NOMO-1 (cell line): ENCODE measurements around the gene PRKN.

Experiments used
- DNase-seq, 2 experiments: peaks; one replicate each; lab custom pipeline; 2025; ENCODE audit not compliant: unreplicated experiment in 2 of 2; lab: John Stamatoyannopoulos, UW

PRKN gene

DNA sequence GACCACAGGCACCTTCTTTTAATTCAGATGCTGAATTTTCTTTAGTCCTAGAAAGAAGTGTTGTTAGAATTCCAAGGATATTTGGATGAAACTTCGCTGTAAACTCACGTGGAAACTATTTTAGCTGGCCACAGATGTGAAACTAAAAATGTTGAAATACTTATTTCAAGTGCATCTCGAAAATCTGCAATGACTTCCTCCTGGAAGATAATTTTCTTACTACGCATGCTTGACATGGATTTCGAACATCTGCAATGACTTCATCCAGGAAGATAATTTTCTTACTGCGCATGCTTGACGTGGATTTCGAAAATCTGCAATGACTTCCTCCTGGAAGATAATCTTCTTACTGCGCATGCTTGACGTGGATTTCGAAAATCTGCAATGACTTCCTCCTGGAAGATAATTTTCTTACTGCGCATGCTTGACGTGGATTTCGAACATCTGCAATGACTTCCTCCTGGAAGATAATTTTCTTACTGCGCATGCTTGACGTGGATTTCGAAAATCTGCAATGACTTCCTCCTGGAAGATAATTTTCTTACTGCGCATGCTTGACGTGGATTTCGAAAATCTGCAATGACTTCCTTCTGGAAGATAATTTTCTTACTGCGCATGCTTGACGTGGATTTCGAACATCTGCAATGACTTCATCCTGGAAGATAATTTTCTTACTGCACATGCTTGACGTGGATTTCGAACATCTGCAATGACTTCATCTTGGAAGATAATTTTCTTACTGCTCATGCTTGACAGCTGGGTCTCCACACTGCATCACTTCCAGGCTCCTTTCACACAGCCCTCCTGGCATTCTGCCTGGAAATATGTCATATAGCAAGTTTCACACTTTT is 336.4 kb downstream of the PRKN start:
- peak in 1 of 2 experiments; percentile 0 for DNase-seq

DNA sequence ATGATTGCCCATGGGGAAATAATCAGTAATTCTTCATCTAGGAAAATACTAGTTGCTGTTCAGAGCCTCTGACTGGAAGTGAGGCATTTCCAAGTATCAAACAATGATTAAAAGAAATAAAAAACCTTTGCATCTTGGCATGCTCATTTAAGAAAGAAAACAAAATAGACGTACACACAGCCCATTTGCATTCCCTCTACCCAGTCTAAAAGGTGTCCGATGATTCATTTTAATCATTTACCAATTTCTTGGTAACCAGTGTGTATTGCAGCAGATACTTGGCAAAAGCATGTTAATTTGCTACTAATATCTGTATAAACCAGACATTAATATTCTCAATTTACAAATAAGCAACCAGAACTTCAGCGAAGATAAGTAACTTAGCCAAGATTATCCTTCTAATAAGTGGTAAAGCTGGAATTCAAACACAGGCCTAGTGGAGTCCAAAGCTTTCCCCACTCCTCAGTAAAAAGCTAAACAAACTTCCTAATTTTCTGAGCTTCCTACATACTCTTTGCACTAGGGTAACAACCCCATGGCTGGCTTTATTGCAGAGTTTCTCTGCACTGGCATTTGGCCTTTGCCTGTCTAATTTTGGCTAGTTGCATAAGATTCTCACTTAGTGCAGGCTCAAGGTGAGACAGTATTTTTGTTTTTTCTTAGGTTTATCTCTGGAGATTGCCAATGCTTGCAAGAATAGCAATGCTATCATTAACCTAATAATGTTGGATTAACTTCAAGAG is 338.1 kb downstream of the PRKN start:
- no peak for DNase-seq

DNA sequence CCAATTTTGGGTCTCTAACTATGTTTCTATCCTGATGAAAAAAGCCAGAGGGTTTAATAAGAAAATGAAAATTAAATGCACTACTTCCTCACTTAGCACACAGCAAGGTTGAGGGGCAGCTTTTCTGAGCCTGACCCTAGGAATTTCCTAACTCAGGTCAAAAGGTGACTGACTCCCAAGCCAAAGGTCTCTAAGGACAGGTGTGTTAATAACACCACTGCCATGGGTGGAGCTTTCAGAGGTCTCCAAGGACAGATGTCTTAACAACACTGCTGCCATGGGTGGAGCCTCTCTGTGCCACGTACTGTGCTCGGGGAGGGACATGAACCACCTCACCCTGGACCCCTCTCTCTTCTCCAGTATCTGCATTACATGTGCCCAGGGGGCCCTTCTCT is 339.2 kb downstream of the PRKN start:
- no peak for DNase-seq

DNA sequence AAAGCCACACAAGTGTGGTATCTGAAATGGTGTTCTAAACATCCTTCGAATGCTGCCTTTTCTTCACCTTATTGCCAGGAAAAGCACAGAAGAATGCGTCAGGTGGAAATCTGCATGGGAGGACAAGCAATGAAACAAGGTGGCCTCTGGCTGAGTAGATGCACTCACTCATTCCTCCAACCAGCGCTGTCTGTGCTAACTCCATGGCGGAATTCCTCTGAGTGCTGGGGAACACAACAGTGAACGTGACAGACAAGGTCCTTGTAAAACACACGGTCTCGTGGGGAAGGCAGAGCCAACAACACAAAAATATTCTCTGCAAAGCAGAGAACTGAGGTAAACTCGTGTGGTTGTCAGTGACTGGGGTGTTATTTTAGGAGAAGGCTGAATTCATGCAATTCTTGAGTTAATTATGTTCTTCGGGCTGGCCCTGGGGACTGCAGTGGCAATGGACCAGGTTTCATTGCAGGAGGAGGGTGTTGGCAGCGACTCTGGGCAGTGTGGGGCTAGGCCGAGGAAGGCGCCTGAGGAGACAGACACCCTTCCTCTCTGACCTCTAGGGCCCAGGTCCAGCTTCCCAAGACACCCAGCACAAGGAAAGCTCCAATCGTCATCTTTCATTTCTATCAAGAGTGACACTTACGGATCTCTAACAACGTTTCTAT is 339.7 kb downstream of the PRKN start:
- DNase-seq: no peak

DNA sequence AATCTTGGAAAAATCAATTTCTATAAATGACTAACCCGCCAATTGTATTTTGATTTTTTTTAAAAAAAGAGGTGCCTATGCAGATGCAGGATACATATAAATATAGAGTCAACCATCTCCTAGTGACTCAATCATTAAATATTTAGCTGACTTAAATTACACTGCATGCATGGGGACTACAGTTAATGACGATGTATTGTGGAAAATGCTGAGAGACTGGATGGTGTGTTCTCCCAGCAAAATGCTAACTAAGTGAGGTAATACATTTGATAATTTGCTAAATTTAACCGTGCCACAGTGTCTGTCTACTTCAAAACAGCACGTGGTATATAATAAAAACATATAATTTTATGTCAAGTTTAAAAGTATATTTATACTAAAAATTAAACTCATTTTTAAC is 341.6 kb downstream of the PRKN start:
- no peak for DNase-seq

DNA sequence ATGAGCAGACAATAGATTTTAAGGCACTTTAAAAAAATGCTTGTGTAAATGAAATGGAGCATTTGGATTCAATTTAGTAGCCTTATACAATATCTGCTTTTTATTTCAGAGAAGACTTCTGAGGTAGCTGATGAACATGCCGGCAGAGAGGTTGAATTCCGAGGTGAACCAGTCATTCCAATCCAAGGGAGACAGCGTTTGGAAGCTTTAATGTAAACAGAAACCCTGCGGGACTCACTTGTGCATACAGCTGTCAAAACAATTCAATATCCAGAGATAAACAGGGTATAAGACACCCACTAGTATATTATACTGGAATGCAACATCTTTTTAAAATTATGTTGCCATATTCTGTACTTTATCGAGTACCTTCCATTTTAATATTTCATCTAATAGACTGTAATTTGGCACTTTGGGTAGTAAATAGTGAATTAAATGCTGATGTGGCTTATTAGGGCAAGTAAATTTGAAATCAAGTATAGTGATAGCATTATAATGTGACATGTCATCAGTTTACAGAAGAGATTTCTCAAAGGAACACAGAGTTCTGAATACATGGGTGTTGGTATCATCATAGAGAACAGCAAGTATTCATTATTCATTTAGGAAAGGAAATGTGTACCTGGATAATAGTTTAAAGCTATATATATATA is 347.7 kb downstream of the PRKN start:
- no peak for DNase-seq

DNA sequence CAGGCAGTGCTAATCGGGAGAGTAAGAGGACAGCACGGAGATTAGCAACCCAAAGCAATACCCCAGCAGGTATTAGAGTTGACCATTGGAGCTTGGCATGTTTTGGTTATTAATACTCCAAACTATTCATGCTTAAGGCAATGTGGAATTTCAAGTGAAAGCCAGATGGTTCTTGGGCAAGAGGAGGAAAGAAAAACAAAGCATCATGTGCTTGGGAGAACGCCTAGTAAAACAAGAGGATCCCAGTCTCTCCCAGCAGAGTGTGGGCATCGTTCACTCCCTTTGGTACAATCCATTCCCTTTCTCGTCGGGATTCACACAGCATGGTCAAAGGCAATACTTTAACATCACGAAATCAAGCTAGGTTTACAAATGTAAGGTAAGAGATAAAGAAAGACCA is 349.8 kb downstream of the PRKN start:
- DNase-seq: no peak

DNA sequence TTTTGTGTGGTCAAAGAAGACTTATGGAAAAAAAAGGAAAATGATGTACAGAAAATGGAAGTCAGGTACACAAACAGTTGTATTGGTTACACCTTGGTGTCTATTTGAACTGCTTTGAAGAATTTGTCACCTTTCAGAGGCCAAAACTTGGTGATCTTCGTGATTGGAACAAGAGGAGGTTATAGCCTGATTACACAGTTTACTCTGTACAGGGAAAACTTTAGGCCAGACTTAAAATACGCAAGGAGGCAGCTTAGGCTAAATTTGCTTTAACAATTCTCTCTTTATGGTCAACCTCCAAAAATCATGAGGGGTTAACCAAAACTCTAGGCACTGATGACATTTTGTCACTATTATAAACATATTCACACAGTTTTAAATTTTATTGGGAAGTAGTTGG is 353.7 kb downstream of the PRKN start:
- no peak for DNase-seq

DNA sequence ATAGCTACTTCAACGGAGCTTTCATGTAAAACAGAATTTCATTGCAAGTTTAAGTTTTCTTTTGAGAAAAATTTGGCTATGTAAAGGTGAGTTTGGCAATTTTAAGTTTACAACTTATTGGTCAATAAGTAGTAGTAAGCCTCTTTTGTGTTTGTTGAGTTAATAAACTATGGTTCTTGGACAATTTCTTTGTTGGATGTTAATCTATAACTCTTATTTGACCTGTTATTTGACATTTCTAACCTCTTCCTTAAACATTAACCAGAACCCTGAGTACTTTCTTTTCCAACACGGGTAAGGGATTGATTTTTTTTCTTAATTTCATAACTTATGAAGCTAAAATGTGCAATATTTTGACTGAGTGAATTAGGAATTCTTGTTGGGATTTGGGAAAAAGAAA is 354.4 kb downstream of the PRKN start:
- DNase-seq: no peak

DNA sequence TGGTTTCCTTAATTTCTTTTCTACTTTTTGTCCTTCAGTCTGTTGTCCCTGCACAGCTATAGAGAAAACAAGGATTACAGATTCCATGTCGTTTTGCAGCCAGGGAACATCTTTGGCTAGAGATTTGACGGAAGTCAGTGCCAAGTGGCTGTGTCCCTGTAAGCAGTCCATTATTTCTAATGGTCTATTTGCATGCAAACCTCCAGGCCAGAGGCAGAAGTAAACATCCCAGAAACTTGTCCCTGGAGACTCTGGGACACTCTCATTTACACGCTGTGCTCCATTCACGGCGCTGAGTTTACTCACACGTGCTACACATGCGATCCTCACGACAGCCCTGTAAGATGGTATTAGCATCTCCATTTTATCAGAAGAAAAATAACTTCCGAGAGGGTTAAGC is 355.5 kb downstream of the PRKN start:
- no peak for DNase-seq

DNA sequence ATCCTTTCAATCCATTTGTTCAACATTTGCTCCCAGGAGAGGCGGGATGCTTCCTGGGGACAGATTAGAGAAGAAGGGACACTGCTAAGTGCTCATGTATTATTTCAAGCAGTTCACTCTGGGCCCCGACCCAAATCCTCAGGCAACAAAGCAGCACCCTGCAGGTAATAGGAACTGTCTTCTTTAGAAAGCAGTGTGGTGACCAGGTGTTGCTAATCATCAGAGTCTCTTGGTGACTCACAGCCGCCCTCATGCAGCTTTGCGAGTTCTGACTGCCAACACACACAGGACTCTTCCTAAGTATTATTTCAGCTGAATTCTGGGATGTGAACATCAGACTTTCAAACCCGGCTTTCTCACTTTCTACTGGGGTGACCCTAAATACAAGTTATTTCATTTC is 356.4 kb downstream of the PRKN start:
- DNase-seq: no peak

DNA sequence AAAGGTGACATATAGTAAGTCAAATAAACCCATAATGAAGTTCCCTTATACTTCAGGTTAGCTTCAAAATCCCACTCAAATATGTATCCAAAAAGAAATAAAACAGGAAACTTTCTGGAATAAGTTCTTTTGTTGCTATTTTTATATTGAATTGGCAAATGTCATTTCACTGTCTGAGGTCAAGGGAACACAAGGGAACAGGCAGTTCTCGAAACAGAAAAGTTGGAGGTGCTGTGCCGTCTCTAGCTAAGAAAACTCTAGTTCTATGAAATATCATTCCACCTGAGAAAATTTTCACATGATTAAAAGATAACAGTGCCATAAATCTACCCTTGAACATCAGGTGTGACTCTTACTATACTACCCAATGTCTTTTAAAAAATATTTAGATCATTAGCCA is 358.5 kb downstream of the PRKN start:
- no peak for DNase-seq

DNA sequence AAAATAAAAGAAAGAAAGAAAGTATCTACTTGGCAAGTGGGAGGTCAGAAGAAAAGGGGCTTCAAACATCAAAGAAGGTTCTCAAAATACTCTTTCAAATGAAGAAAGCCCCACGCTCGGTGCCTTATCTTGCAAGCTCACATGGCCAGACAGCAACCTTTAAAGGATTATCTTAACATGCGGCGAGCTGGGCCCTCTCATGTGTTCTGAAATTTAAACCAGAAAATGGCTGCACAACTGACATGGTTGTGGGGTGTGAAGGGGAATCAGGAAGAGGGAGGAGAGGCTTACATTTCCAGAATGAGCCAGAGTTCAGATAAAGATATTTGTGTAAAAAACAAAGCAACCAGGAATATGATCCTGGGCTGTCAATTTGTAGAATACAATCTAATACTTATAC is 363.1 kb downstream of the PRKN start:
- DNase-seq: no peak

DNA sequence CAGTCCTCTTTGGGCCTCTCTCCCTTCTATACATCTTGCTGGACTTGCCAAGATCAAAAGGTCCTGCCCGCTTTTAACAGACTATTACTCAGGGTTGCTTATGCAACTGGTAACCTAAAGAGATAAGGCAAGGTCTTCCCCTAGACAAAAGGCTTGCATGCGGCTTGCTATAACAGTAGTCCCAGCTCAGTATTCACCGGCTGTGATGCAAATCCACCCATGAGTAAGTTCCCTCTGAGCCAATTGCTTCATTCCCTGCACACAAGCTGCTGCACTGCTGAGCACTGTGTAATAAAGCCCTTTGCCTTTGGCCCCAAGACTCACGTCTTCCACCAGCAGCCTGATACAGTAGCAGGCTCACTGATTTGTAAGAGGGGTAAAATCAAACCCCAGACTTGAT is 363.8 kb downstream of the PRKN start:
- no peak for DNase-seq

DNA sequence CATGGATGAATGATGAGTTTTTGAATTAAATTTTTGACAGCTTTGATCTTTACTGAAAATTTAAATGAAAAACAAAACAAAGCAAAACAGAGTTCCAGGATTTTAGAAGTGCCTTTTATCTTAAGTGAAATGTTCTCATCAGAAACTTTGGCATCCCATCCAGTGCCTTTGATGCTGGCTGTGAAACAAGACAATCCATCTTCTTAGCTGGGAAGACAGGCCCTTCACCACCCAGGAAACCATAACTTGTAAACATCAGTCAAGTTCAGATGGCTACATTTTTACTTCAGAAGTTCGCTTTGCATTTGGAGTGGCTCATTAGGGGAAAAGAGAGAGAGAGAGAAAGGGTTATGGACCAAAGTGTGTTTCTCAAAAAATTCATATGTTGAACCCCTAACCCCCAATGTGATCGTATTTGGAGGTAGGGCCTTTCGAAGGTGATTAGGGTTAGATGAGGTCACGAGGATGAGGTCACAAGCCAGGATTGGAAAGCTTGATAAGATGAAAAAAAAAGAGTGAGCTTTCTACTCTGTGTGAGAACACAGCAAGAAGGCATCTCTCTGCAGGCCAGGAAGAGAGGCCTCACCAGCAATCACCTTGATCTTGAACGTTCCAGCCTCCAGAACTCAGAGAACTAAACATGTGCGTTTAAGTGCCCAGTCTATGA is 366.5 kb downstream of the PRKN start:
- DNase-seq: no peak

DNA sequence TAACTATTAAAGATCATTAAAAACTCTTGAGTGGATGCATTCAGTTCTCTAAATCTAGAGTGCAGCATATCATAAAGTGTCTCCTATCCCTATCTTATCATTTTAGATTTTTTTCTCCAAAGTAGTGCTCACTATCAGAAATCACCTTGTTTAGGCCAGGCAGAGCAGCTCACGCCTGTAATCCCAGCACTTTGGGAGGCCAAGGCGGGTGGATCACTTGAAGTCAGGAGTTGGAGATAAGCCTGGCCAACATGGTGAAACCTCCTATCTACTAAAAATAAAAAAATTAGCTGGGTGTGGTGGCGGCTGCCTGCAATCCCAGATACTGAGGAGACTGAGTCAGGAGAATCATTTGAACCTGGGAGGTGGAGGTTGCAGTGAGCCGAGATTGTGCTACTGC is 368.9 kb downstream of the PRKN start:
- no peak for DNase-seq

DNA sequence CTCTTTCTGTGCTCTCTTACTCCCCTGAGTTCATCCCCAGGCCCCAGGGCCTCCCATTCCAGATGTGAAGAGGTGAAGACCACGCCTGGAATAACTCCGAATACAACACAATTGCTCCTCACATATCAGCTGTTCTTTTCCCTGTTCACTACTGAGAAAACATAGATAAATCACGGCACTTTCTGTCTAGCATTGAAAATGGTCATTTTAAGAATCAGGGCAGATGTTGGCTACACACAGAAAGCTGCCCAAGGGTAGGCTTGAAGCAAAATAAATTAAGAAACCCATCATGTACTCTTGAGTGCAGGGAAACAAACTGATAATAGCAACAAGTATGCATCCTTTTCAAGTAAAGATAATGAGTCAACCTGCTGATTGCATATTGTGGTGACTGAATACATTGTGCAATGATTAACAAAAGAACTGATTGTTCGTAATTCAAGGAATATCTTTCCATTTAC is 382.5 kb downstream of the PRKN start:
- no peak for DNase-seq

DNA sequence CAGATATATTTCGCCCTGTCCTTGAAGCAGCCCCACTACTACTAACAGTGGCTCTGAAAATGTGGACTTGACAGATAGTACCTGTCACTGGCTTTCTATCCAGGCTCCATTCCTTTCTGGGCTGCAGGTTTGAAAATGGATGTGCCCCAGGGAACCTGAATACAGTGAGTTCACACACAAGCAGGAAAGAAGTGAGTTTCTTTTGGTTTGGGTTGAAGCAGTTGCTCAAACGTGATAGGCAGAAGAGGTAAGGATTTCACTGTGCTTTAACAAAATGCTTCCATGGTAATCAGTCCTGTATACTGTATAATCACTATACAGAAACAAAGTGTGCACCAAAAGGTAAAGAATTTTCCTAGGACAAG is 382.9 kb downstream of the PRKN start:
- DNase-seq: no peak

DNA sequence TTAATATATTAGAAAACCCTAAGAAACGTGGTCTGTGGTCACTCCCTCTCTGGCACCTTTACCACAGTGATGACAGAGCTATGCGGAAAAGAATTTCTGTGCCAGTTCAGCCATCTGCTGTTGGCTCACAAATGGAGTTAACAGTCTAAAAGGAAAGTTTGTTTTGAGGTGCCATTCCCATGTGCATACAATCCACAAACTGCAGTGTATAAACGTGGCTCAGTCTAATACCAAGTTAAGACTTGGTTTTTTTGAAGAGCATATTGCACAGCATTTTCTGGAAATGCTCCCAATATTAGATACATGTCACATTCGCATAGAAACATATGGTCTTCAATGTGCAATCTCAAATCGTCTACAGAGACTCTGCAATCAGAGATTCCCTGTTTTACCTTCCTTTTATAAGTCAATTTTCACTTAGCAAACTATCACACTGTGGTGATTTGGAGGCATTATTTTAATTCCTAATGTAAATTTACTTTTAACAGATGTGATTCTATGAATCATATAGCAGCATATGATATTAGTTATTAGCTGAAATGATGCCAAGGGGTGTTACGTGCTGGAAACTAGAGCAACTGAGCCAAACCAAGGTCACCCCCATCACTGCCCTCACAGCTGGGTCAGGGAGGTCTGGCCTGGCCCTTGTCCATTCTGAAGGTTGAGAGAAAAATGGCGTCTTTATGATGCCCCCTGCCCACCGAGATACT is 383.5 kb downstream of the PRKN start:
- no peak for DNase-seq
